ENCODE measurements around the gene CHST15.

The CHST15 gene

DNA sequence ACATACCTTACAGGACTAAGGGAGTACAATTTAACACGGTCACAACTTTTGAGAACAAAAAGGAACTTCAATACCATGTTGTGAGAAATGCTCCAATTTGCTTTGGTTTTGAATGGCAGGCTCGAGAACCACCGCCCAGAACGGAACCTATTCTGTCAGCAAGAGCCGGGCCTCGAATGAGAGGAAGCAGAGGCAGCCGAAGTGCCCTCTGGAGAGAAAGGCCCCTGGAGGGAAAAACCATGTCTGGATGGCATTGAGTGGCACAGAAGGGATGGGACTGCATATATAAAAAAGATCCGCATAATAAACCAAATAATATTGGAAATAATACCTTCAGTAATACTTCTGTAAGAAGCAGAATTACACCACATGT lies 85.6 kb downstream of the CHST15 start:
- peaks cover 10% of the 10 kb centered on the region for H3K4me1 ChIP-seq (ENCODE audit: insufficient read depth, low read length)
- no peak for ATAC-seq (ENCODE audit: insufficient read depth, low read depth)
- no peaks in the 10 kb centered on the region for H4K20me1 ChIP-seq (ENCODE audit: insufficient read depth, low read length)
- no peak for DNase-seq
- no peaks in the 10 kb centered on the region for H3K27me3 ChIP-seq (ENCODE audit: insufficient read depth, low read length, poor library complexity)
- no peak overlapping the region for H3K27ac ChIP-seq (ENCODE audit: low read length)
- H3K9me3 ChIP-seq (ENCODE audit: insufficient read depth, low read length, severe bottlenecking): peaks cover 3% of the 10 kb centered on the region
- H3K4me3 ChIP-seq (ENCODE audit: low read depth in 1 of 2, low read length in 2 of 2): no peak overlapping the region
- no peaks in the 10 kb centered on the region for H3K79me2 ChIP-seq (ENCODE audit: insufficient read depth, low read length)
- TF ChIP-seq, protein P1, sequence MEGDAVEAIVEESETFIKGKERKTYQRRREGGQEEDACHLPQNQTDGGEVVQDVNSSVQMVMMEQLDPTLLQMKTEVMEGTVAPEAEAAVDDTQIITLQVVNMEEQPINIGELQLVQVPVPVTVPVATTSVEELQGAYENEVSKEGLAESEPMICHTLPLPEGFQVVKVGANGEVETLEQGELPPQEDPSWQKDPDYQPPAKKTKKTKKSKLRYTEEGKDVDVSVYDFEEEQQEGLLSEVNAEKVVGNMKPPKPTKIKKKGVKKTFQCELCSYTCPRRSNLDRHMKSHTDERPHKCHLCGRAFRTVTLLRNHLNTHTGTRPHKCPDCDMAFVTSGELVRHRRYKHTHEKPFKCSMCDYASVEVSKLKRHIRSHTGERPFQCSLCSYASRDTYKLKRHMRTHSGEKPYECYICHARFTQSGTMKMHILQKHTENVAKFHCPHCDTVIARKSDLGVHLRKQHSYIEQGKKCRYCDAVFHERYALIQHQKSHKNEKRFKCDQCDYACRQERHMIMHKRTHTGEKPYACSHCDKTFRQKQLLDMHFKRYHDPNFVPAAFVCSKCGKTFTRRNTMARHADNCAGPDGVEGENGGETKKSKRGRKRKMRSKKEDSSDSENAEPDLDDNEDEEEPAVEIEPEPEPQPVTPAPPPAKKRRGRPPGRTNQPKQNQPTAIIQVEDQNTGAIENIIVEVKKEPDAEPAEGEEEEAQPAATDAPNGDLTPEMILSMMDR (IDR thresholded peaks at IDR 0.05; ENCODE audit: borderline replicate concordance, extremely low read depth, low read length, poor library complexity, severe bottlenecking): no peak
- TF ChIP-seq EZH2 (IDR thresholded peaks at IDR 0.05; ENCODE audit: borderline replicate concordance, low read depth, low read length, severe bottlenecking): no peak
- H2AFZ ChIP-seq (ENCODE audit: low read depth, low read length): no peak overlapping the region
- H3K9ac ChIP-seq (ENCODE audit: low read depth, low read length): no peak overlapping the region
- H3K4me2 ChIP-seq (ENCODE audit: insufficient read depth, low read length): no peak overlapping the region
- no peaks in the 10 kb centered on the region; the same call in 1 of the 2 replicates for H3K36me3 ChIP-seq (ENCODE audit: insufficient read depth, low read length)

DNA sequence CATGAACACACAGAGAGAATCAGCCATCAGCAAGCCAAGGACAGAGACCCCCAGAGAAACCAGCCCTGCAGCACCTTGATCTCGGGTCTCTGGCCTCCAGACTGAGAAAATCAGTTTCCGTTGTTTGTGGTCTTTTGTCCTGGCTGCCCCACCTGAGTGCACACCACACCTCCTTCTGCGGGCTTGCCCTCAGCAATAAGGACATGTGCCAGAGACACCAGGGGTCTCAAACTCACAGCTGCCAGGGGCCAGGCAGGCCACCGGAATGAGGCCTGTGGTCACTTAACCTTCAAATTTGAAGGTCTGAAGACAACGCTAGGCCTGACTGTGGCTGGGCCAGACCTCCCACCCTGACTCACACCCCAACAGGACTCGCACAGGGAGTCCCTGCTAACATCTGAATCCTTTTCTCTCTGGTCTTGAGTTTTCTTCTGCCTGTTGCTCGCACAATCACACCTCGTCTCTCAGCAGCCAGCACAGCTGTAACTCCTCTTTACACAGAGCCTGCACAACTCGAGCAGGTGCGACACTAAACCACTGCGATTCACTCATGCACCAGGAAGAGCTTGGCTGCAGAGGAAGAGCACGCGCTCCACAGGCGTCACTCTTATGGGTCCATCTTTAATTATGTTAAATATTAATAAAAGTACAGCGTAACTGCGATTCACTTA lies 86.2 kb downstream of the CHST15 start:
- no peaks in the 10 kb centered on the region for H4K20me1 ChIP-seq (ENCODE audit: insufficient read depth, low read length)
- no peaks in the 10 kb centered on the region for H3K9me3 ChIP-seq (ENCODE audit: insufficient read depth, low read length, severe bottlenecking)
- ATAC-seq (ENCODE audit: insufficient read depth, low read depth): no peak
- DNase-seq: no peak
- H3K4me1 ChIP-seq (ENCODE audit: insufficient read depth, low read length): peaks cover 10% of the 10 kb centered on the region
- no peak overlapping the region for H3K4me2 ChIP-seq (ENCODE audit: insufficient read depth, low read length)
- H3K36me3 ChIP-seq (ENCODE audit: insufficient read depth, low read length): no peaks in the 10 kb centered on the region
- no peak overlapping the region for H3K27ac ChIP-seq (ENCODE audit: low read length)
- no peaks in the 10 kb centered on the region for H3K27me3 ChIP-seq (ENCODE audit: insufficient read depth, low read length, poor library complexity)
- TF ChIP-seq, protein P1 (IDR thresholded peaks at IDR 0.05; ENCODE audit: borderline replicate concordance, extremely low read depth, low read length, poor library complexity, severe bottlenecking): no peak
- TF ChIP-seq EZH2 (IDR thresholded peaks at IDR 0.05; ENCODE audit: borderline replicate concordance, low read depth, low read length, severe bottlenecking): no peak
- H3K4me3 ChIP-seq (ENCODE audit: low read depth in 1 of 2, low read length in 2 of 2): no peak overlapping the region
- H3K79me2 ChIP-seq (ENCODE audit: insufficient read depth, low read length): no peaks in the 10 kb centered on the region
- H3K9ac ChIP-seq (ENCODE audit: low read depth, low read length): no peak overlapping the region
- no peak overlapping the region for H2AFZ ChIP-seq (ENCODE audit: low read depth, low read length)

DNA sequence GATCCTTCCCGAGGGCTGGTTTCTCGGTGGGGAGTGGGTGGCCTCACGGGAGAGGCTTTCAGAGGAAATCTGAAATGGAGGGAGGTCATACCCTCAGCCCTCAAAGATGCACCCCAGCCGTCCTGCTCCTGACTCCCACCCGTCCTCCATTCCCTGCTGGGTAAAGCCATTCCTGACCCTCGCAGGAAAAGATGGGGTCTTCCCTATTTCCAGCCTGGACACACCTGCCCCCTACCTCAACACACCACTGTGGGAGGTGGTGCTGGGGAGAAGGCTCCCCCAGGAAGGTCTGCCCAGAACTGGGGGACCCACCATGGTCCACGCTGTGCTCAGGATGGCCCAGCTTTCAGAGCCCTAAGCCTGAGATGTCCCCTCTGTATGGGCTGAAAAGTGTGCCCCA lies 86.9 kb downstream of the CHST15 start:
- DNase-seq: no peak
- no peak overlapping the region for H3K27ac ChIP-seq (ENCODE audit: low read length)
- no peaks in the 10 kb centered on the region for H3K36me3 ChIP-seq (ENCODE audit: insufficient read depth, low read length)
- no peak overlapping the region for H3K9ac ChIP-seq (ENCODE audit: low read depth, low read length)
- no peak overlapping the region for H3K4me2 ChIP-seq (ENCODE audit: insufficient read depth, low read length)
- H4K20me1 ChIP-seq (ENCODE audit: insufficient read depth, low read length): no peaks in the 10 kb centered on the region
- peaks cover 10% of the 10 kb centered on the region for H3K4me1 ChIP-seq (ENCODE audit: insufficient read depth, low read length)
- H3K79me2 ChIP-seq (ENCODE audit: insufficient read depth, low read length): no peaks in the 10 kb centered on the region
- TF ChIP-seq EZH2 (IDR thresholded peaks at IDR 0.05; ENCODE audit: borderline replicate concordance, low read depth, low read length, severe bottlenecking): no peak
- TF ChIP-seq, protein P1 (IDR thresholded peaks at IDR 0.05; ENCODE audit: borderline replicate concordance, extremely low read depth, low read length, poor library complexity, severe bottlenecking): no peak
- no peak overlapping the region for H2AFZ ChIP-seq (ENCODE audit: low read depth, low read length)
- no peak overlapping the region for H3K4me3 ChIP-seq (ENCODE audit: low read depth in 1 of 2, low read length in 2 of 2)
- ATAC-seq (ENCODE audit: insufficient read depth, low read depth): no peak
- no peaks in the 10 kb centered on the region for H3K27me3 ChIP-seq (ENCODE audit: insufficient read depth, low read length, poor library complexity)
- no peaks in the 10 kb centered on the region for H3K9me3 ChIP-seq (ENCODE audit: insufficient read depth, low read length, severe bottlenecking)
